Stomach smooth muscle (tissue), 2 donors: ENCODE data around the gene SCIMP.
A peak's percentile ranks its signal among the peaks of the same experiment; 100 is the strongest.

Experiments used
- H3K27ac ChIP-seq: one replicate; pipeline ENCODE4 v1.7.0; 2013; ENCODE audit warnings: mild to moderate bottlenecking, low read length, inconsistent platforms
- H3K27me3 ChIP-seq, 2 donors: one replicate each; pipeline ENCODE4 v1.7.0; 2013; ENCODE audit warnings: low read length in 2 of 2; ENCODE audit not compliant: insufficient read depth in 2 of 2, control insufficient read depth in 1 of 2
- H3K36me3 ChIP-seq, 2 donors: one replicate each; pipeline ENCODE4 v1.7.0; 2013; ENCODE audit warnings: low read length in 2 of 2; ENCODE audit not compliant: control insufficient read depth in 2 of 2, insufficient read depth in 2 of 2
- H3K4me1 ChIP-seq: one replicate; pipeline ENCODE4 v1.7.0; 2013; ENCODE audit warnings: low read length; ENCODE audit not compliant: control insufficient read depth, insufficient read depth
- H3K4me3 ChIP-seq, 2 donors: one replicate each; pipeline ENCODE4 v1.7.0; 2013; ENCODE audit warnings: low read length in 2 of 2
- H3K9ac ChIP-seq, 2 donors: one replicate each; pipeline ENCODE4 v1.7.0; 2013; ENCODE audit warnings: low read length in 2 of 2, mild to moderate bottlenecking in 1 of 2
- H3K9me3 ChIP-seq, 2 donors: one replicate each; pipeline ENCODE4 v1.7.0; 2013; ENCODE audit warnings: low read length in 2 of 2; ENCODE audit not compliant: control insufficient read depth in 2 of 2
- donor health status: healthy.
- donor health status: Pancreatic carcinoma.

SCIMP gene

GRCh38 chr17:5234645-5235576 lies at the start of gene SCIMP:
Gene SCIMP (minus strand): TSS chr17:5234860. CDS start chr17:5234755, 105 bp downstream.
- Histone ChIP-seq H3K36me3 (peaks cover 0 to 6% of the 10 kb centered on the region in 2 donors), H3K27ac (no peak within 1 kb of the TSS), H3K4me1 (no peaks in the 10 kb centered on the region), H3K9ac (no peak within 1 kb of the TSS), H3K27me3 (no peaks in the 10 kb centered on the region), H3K9me3 (no peaks in the 10 kb centered on the region), H3K4me3 (no peak within 1 kb of the TSS)

GRCh38 chr17:5283571-5284315 lies 49.1 kb upstream of the SCIMP start:
- no peaks in the 10 kb centered on the region for H3K27me3 ChIP-seq
- peak overlapping the region; percentile 59 to 76 for H3K4me3 ChIP-seq
- no peak overlapping the region for H3K27ac ChIP-seq
- peak overlapping the region; percentile 1 to 65 for H3K9ac ChIP-seq
- no peaks in the 10 kb centered on the region for H3K9me3 ChIP-seq
- H3K4me1 ChIP-seq, result peaks cover 5% of the 10 kb centered on the region
- H3K36me3 ChIP-seq, result no peaks in the 10 kb centered on the region

- Histone ChIP-seq H3K27ac (no peak overlapping the region), H3K4me1 (peaks cover 2% of the 10 kb centered on the region), H3K9ac (peak overlapping the region; percentile 65 to 77)
Measured at GRCh38 chr17:5282642-5283217, 48.1 kb upstream of the SCIMP start.

GRCh38 chr17:5281814-5282641 lies 47.4 kb upstream of the SCIMP start, which contains the start of gene RABEP1:
Gene RABEP1 (plus strand): TSS chr17:5282284. CDS start chr17:5282487, 203 bp downstream.
- peak within 1 kb of the TSS; percentile 71 to 76 for H3K4me3 ChIP-seq
- H3K9me3 ChIP-seq, result no peaks in the 10 kb centered on the region
- peaks cover 2% of the 10 kb centered on the region for H3K4me1 ChIP-seq
- H3K27me3 ChIP-seq, result no peaks in the 10 kb centered on the region
- peak within 1 kb of the TSS; percentile 65 to 77 for H3K9ac ChIP-seq
- no peaks in the 10 kb centered on the region for H3K36me3 ChIP-seq
- H3K27ac ChIP-seq, result peak within 1 kb of the TSS; percentile 55

More at GRCh38 chr17:5282642-5283217, 48.1 kb upstream of the SCIMP start:
- Histone ChIP-seq H3K4me3 (peak overlapping the region; percentile 59 to 76), H3K36me3 (no peaks in the 10 kb centered on the region), H3K9me3 (no peaks in the 10 kb centered on the region), H3K27me3 (no peaks in the 10 kb centered on the region)

GRCh38 chr17:5272322-5272721 lies 37.7 kb upstream of the SCIMP start:
- Histone ChIP-seq H3K4me1 (no peaks in the 10 kb centered on the region), H3K27me3 (no peaks in the 10 kb centered on the region), H3K9me3 (no peaks in the 10 kb centered on the region), H3K36me3 (no peaks in the 10 kb centered on the region), H3K9ac (no peak overlapping the region), H3K4me3 (no peak overlapping the region), H3K27ac (no peak overlapping the region)

- H3K4me3 ChIP-seq, result no peak overlapping the region
- H3K4me1 ChIP-seq, result no peaks in the 10 kb centered on the region
- no peaks in the 10 kb centered on the region for H3K36me3 ChIP-seq
- H3K27me3 ChIP-seq, result no peaks in the 10 kb centered on the region
- no peak overlapping the region for H3K9ac ChIP-seq
- H3K27ac ChIP-seq, result no peak overlapping the region
- H3K9me3 ChIP-seq, result no peaks in the 10 kb centered on the region
Measured at GRCh38 chr17:5269241-5269960, 34.7 kb upstream of the SCIMP start.

- Histone ChIP-seq H3K27me3 (no peaks in the 10 kb centered on the region), H3K36me3 (no peaks in the 10 kb centered on the region), H3K9ac (no peak overlapping the region), H3K27ac (no peak overlapping the region), H3K9me3 (no peaks in the 10 kb centered on the region), H3K4me3 (no peak overlapping the region), H3K4me1 (no peaks in the 10 kb centered on the region)
Measured at GRCh38 chr17:5264893-5265292, 30.2 kb upstream of the SCIMP start.

GRCh38 chr17:5263441-5263840 lies 28.8 kb upstream of the SCIMP start:
- H3K4me3 ChIP-seq, result no peak overlapping the region
- no peaks in the 10 kb centered on the region for H3K36me3 ChIP-seq
- no peaks in the 10 kb centered on the region for H3K9me3 ChIP-seq
- H3K9ac ChIP-seq, result no peak overlapping the region
- no peaks in the 10 kb centered on the region for H3K4me1 ChIP-seq
- no peaks in the 10 kb centered on the region for H3K27me3 ChIP-seq
- no peak overlapping the region for H3K27ac ChIP-seq

GRCh38 chr17:5262416-5262991 lies 27.8 kb upstream of the SCIMP start:
- H3K27me3 ChIP-seq, result no peaks in the 10 kb centered on the region
- H3K36me3 ChIP-seq, result no peaks in the 10 kb centered on the region
- no peak overlapping the region for H3K4me3 ChIP-seq
- H3K4me1 ChIP-seq, result no peaks in the 10 kb centered on the region
- H3K27ac ChIP-seq, result no peak overlapping the region
- no peaks in the 10 kb centered on the region for H3K9me3 ChIP-seq
- H3K9ac ChIP-seq, result no peak overlapping the region
